Nephron (organoid): ENCODE results near the gene PDE4B.

Experiments used
- H3K27ac Mint-ChIP-seq, 3 experiments: 2 replicates each; pipeline ENCODE4 v1.8.0; 2020; ENCODE audit warnings: mixed read lengths in 3 of 3, mild to moderate bottlenecking in 2 of 3, moderate library complexity in 1 of 3
- H3K27me3 Mint-ChIP-seq: 2 replicates; pipeline ENCODE4 v1.8.0; 2021; ENCODE audit warnings: low read depth, mild to moderate bottlenecking, moderate library complexity, mixed read lengths
- H3K36me3 Mint-ChIP-seq: 2 replicates; pipeline ENCODE4 v1.8.0; 2020; ENCODE audit warnings: low read depth, mixed read lengths
- H3K4me1 Mint-ChIP-seq: 2 replicates; pipeline ENCODE4 v1.8.0; 2020; ENCODE audit warnings: mixed read lengths
- H3K4me3 Mint-ChIP-seq, 3 experiments: 2 replicates each; pipeline ENCODE4 v1.8.0; 2020; ENCODE audit warnings: mild to moderate bottlenecking in 3 of 3, mixed read lengths in 3 of 3, moderate library complexity in 2 of 3
- H3K9me3 Mint-ChIP-seq: 2 replicates; pipeline ENCODE4 v1.8.0; 2020; ENCODE audit warnings: mixed read lengths
- TF ChIP-seq, protein P1 (sequence below), 3 experiments: fragments of 200-600 bp; sonication (generic); IDR thresholded peaks; one replicate each; pipeline ENCODE4 v1.5.0; 2021; ENCODE audit warnings: antibody characterized with exemption in 3 of 3; ENCODE audit not compliant: unreplicated experiment in 3 of 3

The PDE4B gene

DNA sequence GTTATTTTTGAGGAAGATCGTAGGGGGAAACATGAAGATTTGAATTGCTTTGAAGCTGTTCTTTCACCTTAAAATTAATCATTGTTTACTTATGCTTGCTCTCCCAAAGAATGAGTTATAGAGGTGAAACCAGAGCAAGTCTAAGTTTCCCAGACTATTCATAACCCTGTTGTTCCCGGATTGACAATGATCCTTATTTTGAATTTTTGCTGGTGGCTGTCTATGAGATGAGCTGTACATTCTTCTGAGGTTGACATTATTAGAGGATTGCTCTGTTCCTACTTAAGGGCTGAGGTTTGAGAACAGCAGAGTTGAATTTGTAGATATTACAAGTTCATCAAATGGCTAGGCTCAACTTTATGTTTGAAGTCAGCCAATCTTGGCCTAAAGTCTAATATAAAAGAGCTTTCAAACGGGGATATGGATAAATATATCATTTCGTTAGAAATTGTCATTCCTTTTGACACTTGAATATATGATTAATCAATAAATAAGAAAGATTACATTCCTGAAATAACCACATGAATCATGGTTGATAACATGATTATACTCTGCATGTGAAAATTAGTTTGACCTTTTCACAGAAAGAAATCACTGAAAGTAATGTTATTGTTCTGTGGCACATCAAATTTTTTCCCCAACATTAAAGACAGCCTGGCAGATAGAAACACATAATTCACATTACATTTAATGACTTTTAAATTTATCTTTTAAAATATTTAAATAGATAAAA lies 19.1 kb upstream of the PDE4B start:
- no peaks in the 10 kb centered on the region for H3K36me3 Mint-ChIP-seq

DNA sequence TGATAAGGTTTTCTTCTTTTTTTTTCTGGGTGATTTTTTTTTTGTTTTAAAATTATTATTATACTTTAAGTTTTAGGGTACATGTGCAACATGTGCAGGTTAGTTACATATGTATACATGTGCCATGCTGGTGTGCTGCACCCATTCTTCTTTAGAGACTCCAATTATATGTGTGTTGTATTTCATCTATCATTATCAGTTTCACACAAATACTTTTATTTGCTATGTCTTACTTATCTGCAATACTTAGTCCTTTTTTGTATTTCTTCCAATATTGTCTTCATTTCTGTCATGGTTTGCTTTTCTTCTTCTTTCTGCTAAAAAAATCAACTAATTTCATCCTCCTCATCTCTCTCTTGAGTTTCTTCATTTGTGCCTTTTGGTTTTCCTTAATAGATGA lies 3.9 kb upstream of the PDE4B start:
- TF ChIP-seq, protein P1, sequence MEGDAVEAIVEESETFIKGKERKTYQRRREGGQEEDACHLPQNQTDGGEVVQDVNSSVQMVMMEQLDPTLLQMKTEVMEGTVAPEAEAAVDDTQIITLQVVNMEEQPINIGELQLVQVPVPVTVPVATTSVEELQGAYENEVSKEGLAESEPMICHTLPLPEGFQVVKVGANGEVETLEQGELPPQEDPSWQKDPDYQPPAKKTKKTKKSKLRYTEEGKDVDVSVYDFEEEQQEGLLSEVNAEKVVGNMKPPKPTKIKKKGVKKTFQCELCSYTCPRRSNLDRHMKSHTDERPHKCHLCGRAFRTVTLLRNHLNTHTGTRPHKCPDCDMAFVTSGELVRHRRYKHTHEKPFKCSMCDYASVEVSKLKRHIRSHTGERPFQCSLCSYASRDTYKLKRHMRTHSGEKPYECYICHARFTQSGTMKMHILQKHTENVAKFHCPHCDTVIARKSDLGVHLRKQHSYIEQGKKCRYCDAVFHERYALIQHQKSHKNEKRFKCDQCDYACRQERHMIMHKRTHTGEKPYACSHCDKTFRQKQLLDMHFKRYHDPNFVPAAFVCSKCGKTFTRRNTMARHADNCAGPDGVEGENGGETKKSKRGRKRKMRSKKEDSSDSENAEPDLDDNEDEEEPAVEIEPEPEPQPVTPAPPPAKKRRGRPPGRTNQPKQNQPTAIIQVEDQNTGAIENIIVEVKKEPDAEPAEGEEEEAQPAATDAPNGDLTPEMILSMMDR (IDR thresholded peaks at IDR 0.05; ENCODE audit: unreplicated experiment in 3 of 3), result no peak
- Mint-ChIP-seq H3K4me1 (peaks cover 3% of the 10 kb centered on the region), H3K36me3 (no peaks in the 10 kb centered on the region), H3K4me3 (no peak overlapping the region), H3K9me3 (peaks cover 8% of the 10 kb centered on the region), H3K27me3 (peaks cover 44% of the 10 kb centered on the region), H3K27ac (no peak overlapping the region)

More for the DNA sequence above, 19.1 kb upstream of the PDE4B start:
- Mint-ChIP-seq H3K27ac (no peak overlapping the region), H3K4me3 (no peak overlapping the region), H3K9me3 (peaks cover 6% of the 10 kb centered on the region), H3K4me1 (no peaks in the 10 kb centered on the region), H3K27me3 (no peaks in the 10 kb centered on the region)
- TF ChIP-seq, protein P1 (IDR thresholded peaks at IDR 0.05; ENCODE audit: unreplicated experiment in 3 of 3), result no peak

DNA sequence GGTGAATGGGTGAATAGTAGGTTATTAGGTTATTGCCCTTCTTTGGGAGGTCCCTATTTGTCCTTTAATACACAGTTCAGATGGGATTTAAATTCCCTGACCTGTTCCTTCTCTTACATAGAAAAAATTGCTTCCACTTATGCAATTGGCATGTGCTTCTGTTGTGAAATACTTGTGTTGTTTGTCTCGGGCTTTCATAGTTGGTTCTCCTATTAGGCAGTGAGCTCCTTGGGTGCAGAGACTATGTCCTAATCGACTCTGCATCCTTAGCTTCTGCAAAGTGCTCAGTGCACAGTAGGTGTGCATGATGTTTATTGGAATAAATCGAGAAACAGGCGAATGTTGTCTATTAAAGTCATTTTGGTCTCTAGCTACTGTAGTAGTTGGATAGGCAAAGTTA lies 1.3 kb upstream of the PDE4B start:
- TF ChIP-seq, protein P1 (IDR thresholded peaks at IDR 0.05; ENCODE audit: unreplicated experiment in 3 of 3), result no peak
- Mint-ChIP-seq H3K36me3 (no peaks in the 10 kb centered on the region), H3K9me3 (peaks cover 13% of the 10 kb centered on the region), H3K4me1 (peaks cover 5% of the 10 kb centered on the region), H3K27me3 (peaks cover 66% of the 10 kb centered on the region), H3K27ac (no peak overlapping the region), H3K4me3 (no peak overlapping the region)

DNA sequence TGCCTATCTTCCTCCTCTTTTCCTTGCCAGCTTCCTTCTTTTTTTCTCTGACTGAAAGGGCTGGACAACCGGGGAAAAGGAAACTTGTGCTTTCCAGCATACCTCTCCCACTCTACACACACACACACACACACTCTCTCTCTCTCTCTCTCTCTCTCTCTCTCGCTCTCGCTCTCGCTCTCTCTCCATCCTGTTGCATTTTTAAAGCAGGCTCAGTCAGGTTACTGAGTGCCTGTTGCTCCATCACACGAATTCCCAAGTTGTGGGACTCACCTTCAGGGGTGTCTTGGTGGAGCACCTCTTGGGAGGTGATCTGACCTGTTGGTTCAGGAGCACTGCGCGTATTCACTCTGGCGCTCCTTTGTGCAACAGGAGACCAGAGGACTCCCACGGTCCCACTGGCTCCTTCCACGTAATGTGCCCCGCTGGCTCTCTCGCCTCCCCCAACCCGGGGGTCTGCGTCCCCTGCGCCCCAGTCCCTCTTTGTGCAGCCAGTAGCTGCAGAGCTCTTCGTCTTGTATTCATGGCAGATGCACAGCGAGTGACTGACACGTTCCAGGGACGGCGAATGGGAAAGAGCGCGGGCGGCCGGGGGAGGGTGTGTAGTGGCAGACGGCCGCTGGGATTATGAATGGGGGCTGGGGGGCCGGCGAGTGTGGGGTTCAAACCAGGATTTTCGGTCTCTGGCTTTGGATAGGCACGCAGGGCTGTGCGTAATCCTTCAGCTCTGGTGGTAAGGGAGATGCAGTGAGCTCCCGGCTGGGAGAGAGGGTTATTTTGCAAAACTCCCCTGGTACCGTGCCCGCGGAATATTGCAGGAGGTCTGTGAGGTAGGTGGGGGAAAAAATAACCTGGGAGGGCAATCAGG lies 660 bp upstream of the PDE4B start:
- TF ChIP-seq, protein P1 (IDR thresholded peaks at IDR 0.05; ENCODE audit: unreplicated experiment in 3 of 3), result no peak
- Mint-ChIP-seq H3K4me1 (peaks cover 5% of the 10 kb centered on the region), H3K4me3 (peak overlapping the region; percentile 79 to 85 (median 85)), H3K27me3 (peaks cover 73% of the 10 kb centered on the region), H3K27ac (no peak overlapping the region), H3K9me3 (peaks cover 13% of the 10 kb centered on the region), H3K36me3 (no peaks in the 10 kb centered on the region)

DNA sequence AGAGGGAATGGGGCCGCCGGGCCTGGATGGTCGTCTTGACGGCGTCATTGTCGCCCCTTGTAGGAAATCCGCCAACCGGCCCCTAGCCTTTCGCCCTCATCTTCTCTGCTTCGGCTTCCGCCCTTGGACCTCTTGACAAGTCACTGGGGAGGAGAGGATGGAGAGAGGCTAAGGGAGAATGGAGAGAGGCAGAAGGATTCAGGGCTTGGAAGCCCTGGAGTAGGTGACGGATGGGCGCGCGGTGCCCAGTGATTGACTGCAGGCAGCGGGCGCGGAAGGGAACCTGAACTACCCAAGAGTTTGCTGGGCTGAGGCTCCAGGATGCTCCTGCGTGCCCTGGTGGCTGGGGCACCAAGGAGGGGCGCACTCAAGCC lies 651 bp downstream of the PDE4B start:
- TF ChIP-seq, protein P1 (IDR thresholded peaks at IDR 0.05; ENCODE audit: unreplicated experiment in 3 of 3), result no peak
- Mint-ChIP-seq H3K27ac (no peak overlapping the region), H3K27me3 (peaks cover 79% of the 10 kb centered on the region), H3K9me3 (peaks cover 13% of the 10 kb centered on the region), H3K36me3 (no peaks in the 10 kb centered on the region), H3K4me3 (peak overlapping the region; percentile 65 to 76 (median 76)), H3K4me1 (peaks cover 5% of the 10 kb centered on the region)
